HepG2 (cell line): ENCODE results near the gene PSMD1.

Experiments used
- THAP9 ChIP-seq: sonication (generic); formaldehyde crosslinking; IDR thresholded peaks from 2 replicates; pipeline ENCODE4; 2020; ENCODE audit warnings: missing genetic modification reagents, mild to moderate bottlenecking, borderline replicate concordance
- U2AF2 ChIP-seq: fragments of 200-400 bp; formaldehyde crosslinking; IDR thresholded peaks from 2 replicates; pipeline ENCODE4 v1.6.1; 2017; ENCODE audit warnings: low read depth, mild to moderate bottlenecking, low read length
- ZFYVE20 ChIP-seq: sonication (generic); formaldehyde crosslinking; IDR thresholded peaks from 2 replicates; pipeline ENCODE4 v1.8.0; 2023; ENCODE audit warnings: low read depth, mild to moderate bottlenecking, moderate library complexity, missing genetic modification reagents, borderline replicate concordance
- ZSCAN5A ChIP-seq: sonication (generic); formaldehyde crosslinking; IDR thresholded peaks from 2 replicates; pipeline ENCODE4 v1.8.0; 2022; ENCODE audit warnings: mild to moderate bottlenecking, missing genetic modification reagents, borderline replicate concordance

- no peak for TF ChIP-seq THAP9
- no peak for TF ChIP-seq ZFYVE20 (CRISPR knock-in tag)
- no peak for TF ChIP-seq U2AF2
- no peak for TF ChIP-seq ZSCAN5A (CRISPR knock-in tag)
These were observed 75.5 kb downstream of the PSMD1 start for GRCh38 chr2:231132129-231132528.
